SH-SY5Y (cell line): ENCODE measurements around the gene FBXW12.

Experiments used
- GATA2 ChIP-seq: IDR thresholded peaks from 2 replicates; pipeline ENCODE4 v1.6.1; 2011; ENCODE audit warnings: mild to moderate bottlenecking, low read depth, low read length
- GATA3 ChIP-seq: IDR thresholded peaks from 2 replicates; pipeline ENCODE4 v1.6.1; 2011; ENCODE audit warnings: low read depth, mild to moderate bottlenecking, low read length, moderate library complexity

DNA sequence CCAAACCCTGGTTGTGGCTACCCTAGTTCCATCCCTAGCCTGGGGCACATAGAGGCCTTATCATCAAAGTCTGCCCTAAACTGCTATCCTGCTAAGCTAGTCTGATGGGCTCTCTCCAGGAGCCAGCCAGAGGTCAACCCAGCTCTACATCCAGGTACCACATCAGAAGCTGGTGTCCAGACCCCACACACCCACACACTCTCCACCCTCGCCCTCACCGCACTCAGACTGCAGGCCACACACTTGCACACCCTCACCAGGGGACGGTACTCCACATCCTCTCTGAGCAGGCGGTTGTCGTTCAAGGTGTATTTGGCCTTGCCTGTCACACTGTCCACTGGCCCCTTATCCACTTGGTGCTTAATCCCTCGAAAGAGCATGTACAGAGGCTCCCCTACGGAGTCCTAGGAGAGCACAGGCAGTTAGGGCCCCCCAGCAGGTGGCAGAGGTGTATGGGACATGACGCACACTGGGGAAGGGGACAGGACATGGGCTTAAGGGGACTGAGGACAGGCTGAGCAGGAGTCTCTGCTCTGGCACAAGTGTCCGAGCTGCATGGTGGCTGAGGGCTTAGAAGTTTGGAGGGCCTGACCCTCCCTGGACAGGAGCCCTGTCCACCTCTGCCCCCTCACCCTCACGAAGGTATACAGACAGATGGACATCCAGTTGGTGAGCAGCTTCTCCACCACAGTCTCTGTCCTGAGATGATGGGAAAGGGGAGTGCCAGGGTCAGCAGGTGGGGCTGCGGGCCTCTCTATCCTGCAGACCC is 39.8 kb downstream of the FBXW12 start:
- TF ChIP-seq GATA2 (no peak), GATA3 (no peak)
